CD4-positive, alpha-beta memory T cell (primary cell): Measurements from ENCODE around the gene FAM180B. TPM values are rescaled to one million over a fixed set of nuclear protein-coding genes. Genes with fewer than 3 reads are reported as not detected.

ENCODE experiments used
- CTCF ChIA-PET: fragments of 350-600 bp; sonication (Branson Sonifier 250); formaldehyde crosslinking; loops from one replicate; lab custom pipeline; 2021; ENCODE audit warnings: inconsistent platforms; ENCODE audit not compliant: partially characterized antibody; lab: Charles Lee
- POLR2A ChIA-PET: fragments of 350-600 bp; sonication (Branson Sonifier 250); formaldehyde crosslinking; loops from one replicate; lab custom pipeline; 2021; ENCODE audit not compliant: partially characterized antibody; lab: Charles Lee
- DNase-seq, 5 donors: peaks; one replicate each; pipeline versions ENCODE4 v3.0.0 to v3.0.0-alpha.2; 2020 to 2022; ENCODE audit warnings: mixed read lengths in 1 of 5
- H3K27ac ChIP-seq: one replicate; pipeline ENCODE4 v1.7.0; 2013; ENCODE audit warnings: low read depth, low read length
- H3K27me3 ChIP-seq: 2 replicates; pipeline ENCODE4 v1.7.0; 2013; ENCODE audit warnings: mild to moderate bottlenecking, low read length, moderate library complexity; ENCODE audit not compliant: insufficient read depth
- H3K36me3 ChIP-seq: 2 replicates; pipeline ENCODE4 v1.7.0; 2013; ENCODE audit warnings: mild to moderate bottlenecking, low read length, moderate library complexity; ENCODE audit not compliant: insufficient read depth
- H3K4me1 ChIP-seq: 2 replicates; pipeline ENCODE4 v1.7.0; 2013; ENCODE audit warnings: mild to moderate bottlenecking, low read length, moderate library complexity; ENCODE audit not compliant: insufficient read depth
- H3K4me3 ChIP-seq, 2 donors: one replicate each; pipeline ENCODE4 v1.7.0; 2013; ENCODE audit warnings: low read length in 2 of 2, mild to moderate bottlenecking in 1 of 2
- H3K9me3 ChIP-seq, 2 donors: one replicate each; pipeline ENCODE4 v1.7.0; 2013; ENCODE audit warnings: low read length in 2 of 2, control low read depth in 1 of 2; ENCODE audit not compliant: control insufficient read depth in 1 of 2
- H3K27ac Mint-ChIP-seq, 7 donors: one replicate each; pipeline ENCODE4 v1.8.0; 2020 to 2021; ENCODE audit warnings: mixed read lengths in 7 of 7, mild to moderate bottlenecking in 6 of 7, inconsistent platforms in 3 of 7, moderate library complexity in 3 of 7
- H3K27me3 Mint-ChIP-seq, 2 donors: one replicate each; pipeline ENCODE4 v1.8.0; 2020 to 2021; ENCODE audit warnings: mixed read lengths in 2 of 2
- H3K36me3 Mint-ChIP-seq, 2 donors: one replicate each; pipeline ENCODE4 v1.8.0; 2020 to 2021; ENCODE audit warnings: mixed read lengths in 2 of 2, inconsistent platforms in 1 of 2, mild to moderate bottlenecking in 1 of 2
- H3K4me1 Mint-ChIP-seq, 4 donors: one replicate each; pipeline ENCODE4 v1.8.0; 2020 to 2021; ENCODE audit warnings: mixed read lengths in 4 of 4, mild to moderate bottlenecking in 1 of 4
- H3K4me3 Mint-ChIP-seq, 8 donors: one replicate each; pipeline ENCODE4 v1.8.0; 2020 to 2021; ENCODE audit warnings: mixed read lengths in 8 of 8, mild to moderate bottlenecking in 7 of 8, moderate library complexity in 6 of 8, inconsistent platforms in 3 of 8
- H3K9me3 Mint-ChIP-seq, 8 donors: one replicate each; pipeline ENCODE4 v1.8.0; 2020 to 2021; ENCODE audit warnings: mixed read lengths in 8 of 8, mild to moderate bottlenecking in 5 of 8, inconsistent platforms in 3 of 8, moderate library complexity in 1 of 8
- intact Hi-C: fragments of 100-400 bp; cut with micrococcal nuclease; formaldehyde crosslinking; loops from one replicate; pipeline ENCODE4 v1.15.1; 2023
- polyA plus RNA-seq, 2 donors: library from polyadenylated mRNA; unstranded; fragments of 300-500 nt; fragmentation: Illumina TruSeq; gene quantifications; one replicate each; pipeline ENCODE4 v1.2.3, GENCODE V29; 2021
- total RNA-seq, 2 experiments: library from RNA; stranded (reverse); gene quantifications; one replicate each; pipeline ENCODE4 v1.2.3, GENCODE V29; 2021

Gene FAM180B
- total RNA-seq (under 1 TPM in 1 of 2 experiments, not detected in 1; 0.25 TPM), polyA plus RNA-seq (not detected)

- CTCF ChIA-PET = interaction anchor here (0.5 kb wide), 1 partner anchor 27 kb away, joined by 3 read pairs; no protein-coding TSS in a partner anchor
- Histone ChIP-seq H3K4me3 (no peak within 1 kb of the TSS), H3K27ac (no peak within 1 kb of the TSS), H3K27me3 (no peaks in the 10 kb centered on the region), H3K4me1 (no peaks in the 10 kb centered on the region), H3K36me3 (peaks cover 32% of the 10 kb centered on the region), H3K9me3 (no peaks in the 10 kb centered on the region)
- Mint-ChIP-seq H3K9me3 (no peaks in the 10 kb centered on the region), H3K27me3 (no peaks in the 10 kb centered on the region), H3K4me3 (peak within 1 kb of the TSS in 1 of 8 donors; percentile 43), H3K4me1 (peaks cover 0 to 9% (median 3%) of the 10 kb centered on the region in 4 donors), H3K36me3 (peaks cover 29 to 40% of the 10 kb centered on the region in 2 donors), H3K27ac (no peak within 1 kb of the TSS)
- POLR2A ChIA-PET = interaction anchor here (2.2 kb wide), 1 partner anchor 7 kb away, joined by 5 read pairs; the partner anchor contains the start of genes KBTBD4 and NDUFS3
- intact Hi-C loops = no loop called here
- DNase-seq = no peak
These were observed at the start of gene FAM180B for GRCh38 chr11:47586098-47586855. Gene FAM180B, plus strand, starts transcription at chr11:47586678. Its CDS starts 91 bp downstream, at chr11:47586769.

- DNase-seq = no peak
- Mint-ChIP-seq H3K9me3 (peaks cover 0 to 2% (median 0%) of the 10 kb centered on the region in 8 donors), H3K36me3 (peaks cover 13 to 31% of the 10 kb centered on the region in 2 donors), H3K4me3 (no peak overlapping the region), H3K27ac (peak overlapping the region in 2 of 7 donors; percentile 12 to 29), H3K27me3 (no peaks in the 10 kb centered on the region), H3K4me1 (peaks cover 42 to 74% (median 59%) of the 10 kb centered on the region in 4 donors)
- no peaks in the 10 kb centered on the region for H3K9me3 ChIP-seq
- no peaks in the 10 kb centered on the region for H3K36me3 ChIP-seq
- no peaks in the 10 kb centered on the region for H3K27me3 ChIP-seq
- no peak overlapping the region for H3K4me3 ChIP-seq
- no peak overlapping the region for H3K27ac ChIP-seq
- CTCF ChIA-PET = interaction anchor here (1.1 to 2.0 kb wide), 3 partner anchors 15 to 26 kb away, joined by 3 to 4 read pairs (median 4); no protein-coding TSS in a partner anchor
- intact Hi-C loops = no loop called here
- H3K4me1 ChIP-seq = peaks cover 69% of the 10 kb centered on the region
- POLR2A ChIA-PET = interaction anchor here (0.8 kb wide), 1 partner anchor 29 kb away, joined by 3 read pairs; no protein-coding TSS in a partner anchor
These were observed 49.6 kb upstream of the FAM180B start for GRCh38 chr11:47536915-47537314.

GRCh38 chr11:47538741-47539565 is 47.5 kb upstream of the FAM180B start:
- Mint-ChIP-seq H3K36me3 (peaks cover 13 to 23% of the 10 kb centered on the region in 2 donors), H3K27ac (peak overlapping the region in 6 of 7 donors; percentile 30 to 90 (median 56)), H3K4me1 (peaks cover 43 to 80% (median 63%) of the 10 kb centered on the region in 4 donors), H3K4me3 (peak overlapping the region in 5 of 8 donors; percentile 13 to 77 (median 55)), H3K9me3 (peaks cover 0 to 2% (median 0%) of the 10 kb centered on the region in 8 donors), H3K27me3 (no peaks in the 10 kb centered on the region)
- Histone ChIP-seq H3K4me3 (no peak overlapping the region), H3K27me3 (no peaks in the 10 kb centered on the region), H3K9me3 (no peaks in the 10 kb centered on the region), H3K36me3 (no peaks in the 10 kb centered on the region), H3K4me1 (peaks cover 75% of the 10 kb centered on the region), H3K27ac (no peak overlapping the region)
- intact Hi-C loops = no loop called here
- DNase-seq = no peak
- POLR2A ChIA-PET = interaction anchor here (1.3 to 2.8 kb wide), 2 partner anchors 13 to 40 kb away, joined by 3 to 12 read pairs; partner anchors contain the start of genes KBTBD4 and NDUFS3
- CTCF ChIA-PET = interaction anchor here (0.5 to 1.2 kb wide), 3 partner anchors 15 to 27 kb away, joined by 3 to 4 read pairs (median 3); no protein-coding TSS in a partner anchor

GRCh38 chr11:47539681-47540039 is 46.8 kb upstream of the FAM180B start:
- Mint-ChIP-seq H3K36me3 (peaks cover 13 to 22% of the 10 kb centered on the region in 2 donors), H3K27me3 (no peaks in the 10 kb centered on the region), H3K27ac (peak overlapping the region; percentile 5 to 66 (median 51)), H3K4me1 (peaks cover 46 to 86% (median 68%) of the 10 kb centered on the region in 4 donors), H3K9me3 (peaks cover 0 to 2% (median 0%) of the 10 kb centered on the region in 8 donors), H3K4me3 (peak overlapping the region in 7 of 8 donors; percentile 13 to 77 (median 36))
- intact Hi-C loops = no loop called here
- peaks cover 82% of the 10 kb centered on the region for H3K4me1 ChIP-seq
- no peak for DNase-seq
- H3K9me3 ChIP-seq = no peaks in the 10 kb centered on the region
- no peak overlapping the region for H3K4me3 ChIP-seq
- H3K36me3 ChIP-seq = no peaks in the 10 kb centered on the region
- CTCF ChIA-PET = interaction anchor here (0.5 to 0.9 kb wide), 2 partner anchors 14 to 28 kb away, joined by 3 to 4 read pairs; partner anchors contain the start of gene CELF1
- POLR2A ChIA-PET = interaction anchor here (1.1 to 2.8 kb wide), 3 partner anchors 9 to 25 kb away, joined by 3 to 12 read pairs (median 4); partner anchors contain the start of gene PTPMT1
- no peak overlapping the region for H3K27ac ChIP-seq
- no peaks in the 10 kb centered on the region for H3K27me3 ChIP-seq

- Histone ChIP-seq H3K36me3 (no peaks in the 10 kb centered on the region), H3K4me3 (no peak overlapping the region), H3K4me1 (peaks cover 78% of the 10 kb centered on the region), H3K27ac (no peak overlapping the region), H3K27me3 (no peaks in the 10 kb centered on the region), H3K9me3 (no peaks in the 10 kb centered on the region)
- ChIA-PET POLR2A (interaction anchor here (1.0 to 2.8 kb wide), 2 partner anchors 11 to 13 kb away, joined by 3 to 12 read pairs; no protein-coding TSS in a partner anchor), CTCF (no interaction called here)
- Mint-ChIP-seq H3K27me3 (no peaks in the 10 kb centered on the region), H3K36me3 (peaks cover 9 to 15% of the 10 kb centered on the region in 2 donors), H3K9me3 (peaks cover 0 to 2% (median 0%) of the 10 kb centered on the region in 8 donors), H3K4me1 (peaks cover 44 to 88% (median 62%) of the 10 kb centered on the region in 4 donors), H3K27ac (peak overlapping the region; percentile 51 to 91 (median 79)), H3K4me3 (peak overlapping the region in 7 of 8 donors; percentile 13 to 77 (median 58))
- no peak for DNase-seq
- intact Hi-C loops = no loop called here
These were observed 45.4 kb upstream of the FAM180B start for GRCh38 chr11:47541070-47541469.

GRCh38 chr11:47545298-47545697 is 41.2 kb upstream of the FAM180B start:
- no peaks in the 10 kb centered on the region for H3K27me3 Mint-ChIP-seq
- no peak overlapping the region for H3K4me3 Mint-ChIP-seq
- H3K36me3 ChIP-seq = no peaks in the 10 kb centered on the region
- CTCF ChIA-PET = no interaction called here
- peak overlapping the region in 1 of 7 donors; percentile 32 for H3K27ac Mint-ChIP-seq
- no peaks in the 10 kb centered on the region for H3K9me3 Mint-ChIP-seq
- DNase-seq = no peak
- no peaks in the 10 kb centered on the region for H3K27me3 ChIP-seq
- peaks cover 42 to 91% (median 64%) of the 10 kb centered on the region in 4 donors for H3K4me1 Mint-ChIP-seq
- no peaks in the 10 kb centered on the region for H3K9me3 ChIP-seq
- peaks cover 86% of the 10 kb centered on the region for H3K4me1 ChIP-seq
- POLR2A ChIA-PET = no interaction called here
- no peak overlapping the region for H3K27ac ChIP-seq
- H3K4me3 ChIP-seq = no peak overlapping the region
- intact Hi-C loops = no loop called here
- peaks cover 13 to 16% of the 10 kb centered on the region in 2 donors for H3K36me3 Mint-ChIP-seq
